GM12892 (cell line): Measurements from ENCODE around the gene FSHR.
A peak's percentile ranks its signal among the peaks of the same experiment; 100 is the strongest.

ENCODE experiments used
- DNase-seq: peaks from one replicate; pipeline ENCODE4 v3.0.0; 2011; ENCODE audit not compliant: insufficient read length
- FAIRE-seq: peaks from 2 replicates; lab custom pipeline; 2011; peaks lifted over from hg19 to GRCh38; lab: Jason Lieb, UNC
- POLR2A ChIP-seq: IDR thresholded peaks from 2 replicates; pipeline ENCODE4 v1.6.1; 2011; ENCODE audit warnings: low read depth, low read length, control low read depth
- POLR2AphosphoS5 ChIP-seq: IDR thresholded peaks from 2 replicates; pipeline ENCODE4 v1.6.1; 2011; ENCODE audit warnings: low read depth, low read length, control low read depth
- TAF1 ChIP-seq: IDR thresholded peaks from 2 replicates; pipeline ENCODE4 v1.6.1; 2011; ENCODE audit warnings: low read depth, mild to moderate bottlenecking, control low read depth, low read length, borderline replicate concordance

Gene FSHR

GRCh38 chr2:49005261-49005660, 149.1 kb downstream of the FSHR start:
- FAIRE-seq = no peak
- DNase-seq = no peak
- TF ChIP-seq TAF1 = no peak
- TF ChIP-seq POLR2AphosphoS5 = no peak
- TF ChIP-seq POLR2A = no peak

- DNase-seq (no peak), FAIRE-seq (no peak)
- TF ChIP-seq POLR2AphosphoS5 (no peak), POLR2A (no peak), TAF1 (no peak)
These were observed 150.2 kb downstream of the FSHR start for GRCh38 chr2:49004036-49004626.

GRCh38 chr2:49003201-49003600, 151.1 kb downstream of the FSHR start:
- TF ChIP-seq POLR2A = no peak
- no peak for TF ChIP-seq TAF1
- no peak for TF ChIP-seq POLR2AphosphoS5
- FAIRE-seq (no peak), DNase-seq (no peak)

GRCh38 chr2:49002750-49003149, 151.6 kb downstream of the FSHR start:
- FAIRE-seq (no peak), DNase-seq (no peak)
- no peak for TF ChIP-seq TAF1
- TF ChIP-seq POLR2AphosphoS5 = no peak
- no peak for TF ChIP-seq POLR2A

- no peak for FAIRE-seq
- no peak for DNase-seq
- TF ChIP-seq POLR2AphosphoS5 = no peak
- TF ChIP-seq TAF1 = no peak
- TF ChIP-seq POLR2A = no peak
These were observed 153.6 kb downstream of the FSHR start for GRCh38 chr2:49000695-49001094.

- no peak for FAIRE-seq
- TF ChIP-seq POLR2A (no peak), POLR2AphosphoS5 (no peak), TAF1 (no peak)
- DNase-seq = no peak
These were observed 155.9 kb downstream of the FSHR start for GRCh38 chr2:48998449-48998848.

- TF ChIP-seq TAF1 (no peak), POLR2A (no peak), POLR2AphosphoS5 (no peak)
- FAIRE-seq (no peak), DNase-seq (no peak)
These were observed 160.7 kb downstream of the FSHR start for GRCh38 chr2:48993576-48993975.

GRCh38 chr2:48991415-48992131, 162.7 kb downstream of the FSHR start:
- TF ChIP-seq POLR2A = no peak
- no peak for TF ChIP-seq POLR2AphosphoS5
- no peak for TF ChIP-seq TAF1
- no peak for DNase-seq

GRCh38 chr2:48984922-48985321, 169.4 kb downstream of the FSHR start:
- no peak for FAIRE-seq
- TF ChIP-seq POLR2A (no peak), TAF1 (no peak)
- DNase-seq = no peak

More at GRCh38 chr2:48991415-48992131, 162.7 kb downstream of the FSHR start:
- FAIRE-seq = peak; percentile 78

- TF ChIP-seq TAF1 (no peak), POLR2A (no peak), POLR2AphosphoS5 (no peak)
- DNase-seq (no peak), FAIRE-seq (no peak)
These were observed 170.8 kb downstream of the FSHR start for GRCh38 chr2:48983551-48983950.

GRCh38 chr2:48982887-48983435, 171.4 kb downstream of the FSHR start:
- TF ChIP-seq POLR2A = no peak
- FAIRE-seq (no peak), DNase-seq (no peak)

GRCh38 chr2:48980846-48981245, 173.5 kb downstream of the FSHR start:
- no peak for DNase-seq
- no peak for TF ChIP-seq POLR2A
- TF ChIP-seq TAF1 = no peak
- TF ChIP-seq POLR2AphosphoS5 = no peak
- FAIRE-seq = no peak
